A673 (cell line): Measurements from ENCODE around the gene SSBP3.

Experiments
- CTCF ChIP-seq: fragments of 300-800, 200-600 bp; sonication (generic); conservative IDR thresholded peaks from 2 replicates; pipeline ENCODE4 v1.5.1; 2017; ENCODE audit warnings: low read depth, mild to moderate bottlenecking, antibody characterized with exemption, low read length, moderate library complexity, mixed read lengths
- EZH2 ChIP-seq: fragments of 200-600 bp; sonication (generic); IDR thresholded peaks from 2 replicates; pipeline ENCODE4 v1.6.1; 2017; ENCODE audit warnings: borderline replicate concordance, low read depth, mild to moderate bottlenecking, mixed read lengths, antibody characterized with exemption, low read length; ENCODE audit not compliant: poor library complexity, severe bottlenecking

- TF ChIP-seq CTCF (no peak), EZH2 (no peak)
Observed at GRCh38 chr1:54283635-54284385, 122.4 kb downstream of the SSBP3 start.
